IMR-90 (cell line): ENCODE measurements around the gene CHRD.

Source experiments
- MAZ ChIP-seq: IDR thresholded peaks from 2 replicates; pipeline ENCODE4 v1.6.1; 2012; ENCODE audit warnings: low read depth, mild to moderate bottlenecking, low read length, improper control_type of control experiment, moderate library complexity, borderline replicate concordance
- POLR2A ChIP-seq: IDR thresholded peaks from 2 replicates; pipeline ENCODE4 v1.6.1; 2012; ENCODE audit warnings: mild to moderate bottlenecking, low read depth, low read length
- SMC3 ChIP-seq: fragments of 150-350 bp; IDR thresholded peaks from 2 replicates; pipeline ENCODE4 v1.6.1; 2016; ENCODE audit warnings: low read depth, mild to moderate bottlenecking, antibody characterized with exemption, low read length, moderate library complexity
- TF ChIP-seq, protein P1 (sequence below): conservative IDR thresholded peaks from 2 replicates; pipeline ENCODE4 v1.5.1; 2012; ENCODE audit warnings: mild to moderate bottlenecking, low read depth, low read length, improper control_type of control experiment

DNA sequence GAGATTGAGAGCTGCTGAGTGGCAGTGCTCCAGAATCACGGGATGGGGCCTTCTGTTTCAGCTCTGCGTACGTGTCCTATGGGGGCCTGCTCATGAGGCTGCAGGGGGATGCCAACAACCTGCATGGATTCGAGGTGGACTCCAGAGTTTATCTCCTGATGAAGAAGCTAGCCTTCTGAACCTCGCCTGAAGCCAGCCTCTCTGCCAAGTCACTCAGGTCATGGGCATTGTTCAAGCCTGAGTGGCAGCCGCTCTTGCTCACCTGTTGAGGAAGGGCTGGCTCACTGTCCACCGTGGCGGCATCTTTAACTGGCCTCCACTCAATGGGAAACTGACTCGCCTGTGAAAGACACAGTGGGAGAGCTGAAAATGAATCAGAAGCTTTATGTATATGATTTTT lies 11.7 kb upstream of the CHRD start:
- TF ChIP-seq MAZ = no peak
- no peak for TF ChIP-seq POLR2A
- TF ChIP-seq, protein P1, sequence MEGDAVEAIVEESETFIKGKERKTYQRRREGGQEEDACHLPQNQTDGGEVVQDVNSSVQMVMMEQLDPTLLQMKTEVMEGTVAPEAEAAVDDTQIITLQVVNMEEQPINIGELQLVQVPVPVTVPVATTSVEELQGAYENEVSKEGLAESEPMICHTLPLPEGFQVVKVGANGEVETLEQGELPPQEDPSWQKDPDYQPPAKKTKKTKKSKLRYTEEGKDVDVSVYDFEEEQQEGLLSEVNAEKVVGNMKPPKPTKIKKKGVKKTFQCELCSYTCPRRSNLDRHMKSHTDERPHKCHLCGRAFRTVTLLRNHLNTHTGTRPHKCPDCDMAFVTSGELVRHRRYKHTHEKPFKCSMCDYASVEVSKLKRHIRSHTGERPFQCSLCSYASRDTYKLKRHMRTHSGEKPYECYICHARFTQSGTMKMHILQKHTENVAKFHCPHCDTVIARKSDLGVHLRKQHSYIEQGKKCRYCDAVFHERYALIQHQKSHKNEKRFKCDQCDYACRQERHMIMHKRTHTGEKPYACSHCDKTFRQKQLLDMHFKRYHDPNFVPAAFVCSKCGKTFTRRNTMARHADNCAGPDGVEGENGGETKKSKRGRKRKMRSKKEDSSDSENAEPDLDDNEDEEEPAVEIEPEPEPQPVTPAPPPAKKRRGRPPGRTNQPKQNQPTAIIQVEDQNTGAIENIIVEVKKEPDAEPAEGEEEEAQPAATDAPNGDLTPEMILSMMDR = no peak
- TF ChIP-seq SMC3 = no peak
